Measurements from ENCODE around the gene ZDHHC19. TPM values are rescaled to one million over a fixed set of nuclear protein-coding genes. Genes with fewer than 3 reads are reported as not detected.

The ZDHHC19 gene
- total RNA-seq, 1 donor: not detected

GRCh38 chr3:196222876-196223595 is 11.8 kb upstream of the ZDHHC19 start:
- no peak for TF ChIP-seq CTCF (IDR thresholded peaks at IDR 0.05; ENCODE audit: insufficient read depth, low read depth, low read length)
- no peak overlapping the region for H3K4me3 ChIP-seq (ENCODE audit: low read depth, low read length)
- no peak for DNase-seq (ENCODE audit: low read depth)

GRCh38 chr3:196220991-196221390 is 9.8 kb upstream of the ZDHHC19 start:
- no peak for TF ChIP-seq CTCF (IDR thresholded peaks at IDR 0.05; ENCODE audit: insufficient read depth, low read depth, low read length)
- H3K4me3 ChIP-seq (ENCODE audit: low read depth, low read length): no peak overlapping the region
- no peak for DNase-seq (ENCODE audit: low read depth)

GRCh38 chr3:196220587-196220986 is 9.4 kb upstream of the ZDHHC19 start:
- TF ChIP-seq CTCF (IDR thresholded peaks at IDR 0.05; ENCODE audit: insufficient read depth, low read depth, low read length): no peak

GRCh38 chr3:196219970-196220311 is 8.7 kb upstream of the ZDHHC19 start:
- H3K4me3 ChIP-seq (ENCODE audit: low read depth, low read length): peak overlapping the region; percentile 45
- no peak for TF ChIP-seq CTCF (IDR thresholded peaks at IDR 0.05; ENCODE audit: insufficient read depth, low read depth, low read length)
- DNase-seq (ENCODE audit: low read depth): no peak

More at GRCh38 chr3:196220587-196220986, 9.4 kb upstream of the ZDHHC19 start:
- DNase-seq (ENCODE audit: low read depth): no peak
- no peak overlapping the region for H3K4me3 ChIP-seq (ENCODE audit: low read depth, low read length)

- DNase-seq (ENCODE audit: low read depth): peak; percentile 91
- TF ChIP-seq CTCF (IDR thresholded peaks at IDR 0.05; ENCODE audit: insufficient read depth, low read depth, low read length): no peak
- H3K4me3 ChIP-seq (ENCODE audit: low read depth, low read length): peak overlapping the region; percentile 45
These were observed 8.2 kb upstream of the ZDHHC19 start for GRCh38 chr3:196219194-196219969.

- DNase-seq (ENCODE audit: low read depth): no peak
- no peak for TF ChIP-seq CTCF (IDR thresholded peaks at IDR 0.05; ENCODE audit: insufficient read depth, low read depth, low read length)
- no peak overlapping the region for H3K4me3 ChIP-seq (ENCODE audit: low read depth, low read length)
These were observed 7.0 kb upstream of the ZDHHC19 start for GRCh38 chr3:196218155-196218712.
